Osteocyte (in vitro differentiated cells): ENCODE data around the gene SDK2. TPM values are rescaled to one million over a fixed set of nuclear protein-coding genes. Genes with fewer than 3 reads are reported as not detected.

ENCODE experiments used
- DNase-seq: peaks from one replicate; pipeline ENCODE4 v3.0.0; 2021; ENCODE audit warnings: mixed read lengths; ENCODE audit not compliant: unreplicated experiment; ENCODE audit errors: extremely low spot score
- H3K27ac Mint-ChIP-seq: one replicate; pipeline ENCODE4 v1.8.0; 2021; ENCODE audit warnings: mild to moderate bottlenecking, mixed read lengths; ENCODE audit not compliant: unreplicated experiment
- H3K27me3 Mint-ChIP-seq: one replicate; pipeline ENCODE4 v1.8.0; 2021; ENCODE audit warnings: mixed read lengths; ENCODE audit not compliant: unreplicated experiment
- H3K36me3 Mint-ChIP-seq: one replicate; pipeline ENCODE4 v1.8.0; 2021; ENCODE audit warnings: mixed read lengths; ENCODE audit not compliant: unreplicated experiment
- H3K4me1 Mint-ChIP-seq: one replicate; pipeline ENCODE4 v1.8.0; 2021; ENCODE audit warnings: mixed read lengths; ENCODE audit not compliant: unreplicated experiment
- H3K4me3 Mint-ChIP-seq: one replicate; pipeline ENCODE4 v1.8.0; 2021; ENCODE audit warnings: mild to moderate bottlenecking, moderate library complexity, mixed read lengths; ENCODE audit not compliant: unreplicated experiment
- H3K9me3 Mint-ChIP-seq: one replicate; pipeline ENCODE4 v1.8.0; 2021; ENCODE audit warnings: mixed read lengths; ENCODE audit not compliant: unreplicated experiment
- CTCF ChIP-seq: fragments of 200-600 bp; sonication (generic); IDR thresholded peaks from 2 replicates; pipeline ENCODE4 v1.5.0; 2021; ENCODE audit warnings: antibody characterized with exemption, mild to moderate bottlenecking, moderate library complexity
- total RNA-seq: library from RNA; stranded (reverse); gene quantifications from 2 replicates; pipeline ENCODE4 v1.2.1, GENCODE V29; 2021

Gene SDK2
- total RNA-seq, 1 donor from 2014 or later = 16.5 TPM

GRCh38 chr17:73402466-73402865 is 241.8 kb downstream of the SDK2 start:
- peaks cover 3% of the 10 kb centered on the region for H3K4me1 Mint-ChIP-seq
- no peak for TF ChIP-seq CTCF
- no peaks in the 10 kb centered on the region for H3K9me3 Mint-ChIP-seq
- H3K27me3 Mint-ChIP-seq = no peaks in the 10 kb centered on the region
- no peak overlapping the region for H3K27ac Mint-ChIP-seq
- DNase-seq = no peak
- H3K4me3 Mint-ChIP-seq = no peak overlapping the region
- H3K36me3 Mint-ChIP-seq = peaks cover 14% of the 10 kb centered on the region

- Mint-ChIP-seq H3K27ac (no peak overlapping the region), H3K27me3 (no peaks in the 10 kb centered on the region)
- TF ChIP-seq CTCF = no peak
Measured at GRCh38 chr17:73401911-73402310, 242.3 kb downstream of the SDK2 start.

GRCh38 chr17:73400915-73401545 is 243.2 kb downstream of the SDK2 start:
- Mint-ChIP-seq H3K4me3 (no peak overlapping the region), H3K27me3 (no peaks in the 10 kb centered on the region), H3K4me1 (peaks cover 17% of the 10 kb centered on the region), H3K27ac (no peak overlapping the region), H3K36me3 (peaks cover 14% of the 10 kb centered on the region), H3K9me3 (no peaks in the 10 kb centered on the region)
- TF ChIP-seq CTCF = no peak
- no peak for DNase-seq

More at GRCh38 chr17:73401911-73402310, 242.3 kb downstream of the SDK2 start:
- DNase-seq = no peak
- H3K4me1 Mint-ChIP-seq = peaks cover 9% of the 10 kb centered on the region
- H3K36me3 Mint-ChIP-seq = peaks cover 14% of the 10 kb centered on the region
- H3K9me3 Mint-ChIP-seq = no peaks in the 10 kb centered on the region
- no peak overlapping the region for H3K4me3 Mint-ChIP-seq

GRCh38 chr17:73399056-73399455 is 245.2 kb downstream of the SDK2 start:
- no peaks in the 10 kb centered on the region for H3K9me3 Mint-ChIP-seq
- no peak for TF ChIP-seq CTCF
- DNase-seq = no peak

GRCh38 chr17:73397856-73398540 is 246.2 kb downstream of the SDK2 start:
- H3K27me3 Mint-ChIP-seq = no peaks in the 10 kb centered on the region
- no peak for TF ChIP-seq CTCF
- peaks cover 17% of the 10 kb centered on the region for H3K36me3 Mint-ChIP-seq
- H3K4me1 Mint-ChIP-seq = peaks cover 41% of the 10 kb centered on the region
- DNase-seq = no peak
- no peak overlapping the region for H3K4me3 Mint-ChIP-seq
- H3K9me3 Mint-ChIP-seq = no peaks in the 10 kb centered on the region
- H3K27ac Mint-ChIP-seq = no peak overlapping the region

More at GRCh38 chr17:73399056-73399455, 245.2 kb downstream of the SDK2 start:
- Mint-ChIP-seq H3K27me3 (no peaks in the 10 kb centered on the region), H3K36me3 (peaks cover 14% of the 10 kb centered on the region), H3K27ac (no peak overlapping the region), H3K4me3 (no peak overlapping the region), H3K4me1 (peaks cover 36% of the 10 kb centered on the region)
